ENCODE results near the gene PCDH17.

The PCDH17 gene

GRCh38 chr13:57624565-57625435, 6.7 kb upstream of the PCDH17 start:
- no CpG with 5 or more reads among the region's 5 CpGs for WGBS (ENCODE audit: insufficient coverage, insufficient read length)
- no peak for DNase-seq (ENCODE audit: low read depth, low spot score)
- Histone ChIP-seq H3K27me3 (ENCODE audit: control insufficient read depth, insufficient read depth, low read length) (peaks cover 8% of the 10 kb centered on the region; the same call in 1 of the 2 replicates), H3K27ac (ENCODE audit: low read length) (no peak overlapping the region), H3K4me1 (ENCODE audit: control insufficient read depth, insufficient read depth, low read length) (peaks cover 2% of the 10 kb centered on the region; the same call in 1 of the 2 replicates), H3K9me3 (ENCODE audit: control insufficient read depth, insufficient read depth, low read length) (no peaks in the 10 kb centered on the region), H3K4me3 (ENCODE audit: low read length) (no peak overlapping the region), H3K36me3 (ENCODE audit: control insufficient read depth, insufficient read depth, low read length) (no peaks in the 10 kb centered on the region)

DNA sequence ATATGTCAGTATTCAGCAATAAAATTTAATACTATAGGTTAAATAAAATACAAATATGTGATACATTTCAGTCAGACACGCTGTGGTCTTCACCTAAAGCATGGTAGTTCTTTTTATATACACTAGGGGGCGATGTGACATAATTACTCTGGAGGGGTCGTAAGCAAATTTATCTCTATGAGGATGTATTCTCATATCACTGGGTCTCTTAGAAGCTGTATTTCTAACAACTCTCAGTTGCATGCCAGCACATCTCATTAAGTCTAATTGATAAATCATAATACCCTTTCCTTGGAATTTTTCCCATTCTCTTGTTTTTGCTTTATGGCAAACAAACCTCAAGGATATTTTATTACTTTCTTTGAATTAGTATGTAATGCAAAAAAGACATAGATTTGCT, 3.9 kb upstream of the PCDH17 start:
- DNase-seq (ENCODE audit: low read depth, low spot score): no peak
- no CpG with 5 or more reads among the region's 3 CpGs for WGBS (ENCODE audit: insufficient coverage, insufficient read length)
- Histone ChIP-seq H3K4me3 (ENCODE audit: low read length) (no peak overlapping the region), H3K36me3 (ENCODE audit: control insufficient read depth, insufficient read depth, low read length) (no peaks in the 10 kb centered on the region), H3K27me3 (ENCODE audit: control insufficient read depth, insufficient read depth, low read length) (peaks cover 33% of the 10 kb centered on the region; the same call in 1 of the 2 replicates), H3K27ac (ENCODE audit: low read length) (no peak overlapping the region), H3K4me1 (ENCODE audit: control insufficient read depth, insufficient read depth, low read length) (peaks cover 3% of the 10 kb centered on the region; the same call in 1 of the 2 replicates), H3K9me3 (ENCODE audit: control insufficient read depth, insufficient read depth, low read length) (no peaks in the 10 kb centered on the region)

- no peaks in the 10 kb centered on the region for H3K36me3 ChIP-seq (ENCODE audit: control insufficient read depth, insufficient read depth, low read length)
- H3K9me3 ChIP-seq (ENCODE audit: control insufficient read depth, insufficient read depth, low read length): no peaks in the 10 kb centered on the region
- H3K27me3 ChIP-seq (ENCODE audit: control insufficient read depth, insufficient read depth, low read length): peaks cover 48% of the 10 kb centered on the region
- peak overlapping the region; percentile 48; the same call in 1 of the 2 replicates for H3K4me3 ChIP-seq (ENCODE audit: low read length)
- H3K27ac ChIP-seq (ENCODE audit: low read length): no peak overlapping the region
- WGBS (ENCODE audit: insufficient coverage, insufficient read length): no CpG with 5 or more reads among the region's 29 CpGs
- DNase-seq (ENCODE audit: low read depth, low spot score): no peak
- peaks cover 11% of the 10 kb centered on the region for H3K4me1 ChIP-seq (ENCODE audit: control insufficient read depth, insufficient read depth, low read length)
These were observed 2.1 kb upstream of the PCDH17 start for GRCh38 chr13:57629391-57629804.

GRCh38 chr13:57629821-57630235, 1.7 kb upstream of the PCDH17 start:
- H3K36me3 ChIP-seq (ENCODE audit: control insufficient read depth, insufficient read depth, low read length): no peaks in the 10 kb centered on the region
- H3K4me1 ChIP-seq (ENCODE audit: control insufficient read depth, insufficient read depth, low read length): peaks cover 12% of the 10 kb centered on the region
- peaks cover 52% of the 10 kb centered on the region for H3K27me3 ChIP-seq (ENCODE audit: control insufficient read depth, insufficient read depth, low read length)
- no peak overlapping the region for H3K27ac ChIP-seq (ENCODE audit: low read length)
- DNase-seq (ENCODE audit: low read depth, low spot score): no peak
- no peaks in the 10 kb centered on the region for H3K9me3 ChIP-seq (ENCODE audit: control insufficient read depth, insufficient read depth, low read length)
- no CpG with 5 or more reads among the region's 34 CpGs for WGBS (ENCODE audit: insufficient coverage, insufficient read length)
- peak overlapping the region; percentile 48; the same call in 1 of the 2 replicates for H3K4me3 ChIP-seq (ENCODE audit: low read length)

DNA sequence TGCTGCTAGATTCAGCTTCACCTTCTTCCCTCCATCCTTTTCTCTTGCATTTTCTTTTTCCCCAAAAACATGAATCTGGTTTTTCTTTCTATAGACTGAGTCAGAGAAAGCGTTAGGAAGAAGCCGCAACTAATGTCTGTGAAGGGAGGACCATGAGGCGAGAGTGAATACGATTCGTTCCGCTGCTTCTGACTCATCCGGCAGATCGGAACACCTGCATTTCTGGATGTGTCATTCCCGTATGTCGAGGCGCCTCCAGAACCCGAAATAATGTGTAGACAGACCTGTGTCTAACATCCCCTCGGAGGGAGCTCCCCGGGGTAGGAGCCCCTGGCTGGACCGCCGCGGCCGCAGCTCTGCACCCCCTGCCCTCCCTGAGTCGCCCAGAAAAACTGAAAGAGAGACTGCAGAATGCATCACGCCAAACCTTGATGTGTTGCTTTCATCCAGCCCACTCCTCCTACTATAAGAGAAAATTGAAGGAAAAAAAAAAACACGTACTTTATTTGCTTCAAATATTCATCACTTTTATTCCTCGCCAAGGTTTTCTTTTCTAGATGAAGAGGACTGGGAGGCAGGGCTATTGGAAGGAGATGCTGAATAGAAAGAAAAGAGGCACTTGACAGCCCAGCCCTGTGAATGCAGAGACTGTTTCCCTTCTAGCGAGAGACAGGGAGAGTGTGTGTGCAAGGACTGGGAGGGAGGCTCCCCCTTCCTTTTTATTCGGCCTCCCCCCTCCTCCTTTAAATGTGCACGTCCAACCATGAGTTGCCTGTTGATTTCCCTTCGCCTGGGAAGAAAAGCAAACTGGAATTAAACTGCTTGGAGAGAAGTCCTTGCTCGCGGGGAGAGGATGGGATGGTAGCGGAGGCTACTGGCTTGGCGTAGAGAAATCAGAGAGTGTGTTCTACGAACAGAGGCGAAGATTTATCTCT, 616 bp upstream of the PCDH17 start:
- no CpG with 5 or more reads among the region's 32 CpGs for WGBS (ENCODE audit: insufficient coverage, insufficient read length)
- Histone ChIP-seq H3K36me3 (ENCODE audit: control insufficient read depth, insufficient read depth, low read length) (no peaks in the 10 kb centered on the region), H3K4me3 (ENCODE audit: low read length) (peak overlapping the region; percentile 61; the same call in 1 of the 2 replicates), H3K27me3 (ENCODE audit: control insufficient read depth, insufficient read depth, low read length) (peaks cover 55% of the 10 kb centered on the region), H3K4me1 (ENCODE audit: control insufficient read depth, insufficient read depth, low read length) (peaks cover 12% of the 10 kb centered on the region), H3K27ac (ENCODE audit: low read length) (no peak overlapping the region), H3K9me3 (ENCODE audit: control insufficient read depth, insufficient read depth, low read length) (no peaks in the 10 kb centered on the region)
- DNase-seq (ENCODE audit: low read depth, low spot score): no peak

DNA sequence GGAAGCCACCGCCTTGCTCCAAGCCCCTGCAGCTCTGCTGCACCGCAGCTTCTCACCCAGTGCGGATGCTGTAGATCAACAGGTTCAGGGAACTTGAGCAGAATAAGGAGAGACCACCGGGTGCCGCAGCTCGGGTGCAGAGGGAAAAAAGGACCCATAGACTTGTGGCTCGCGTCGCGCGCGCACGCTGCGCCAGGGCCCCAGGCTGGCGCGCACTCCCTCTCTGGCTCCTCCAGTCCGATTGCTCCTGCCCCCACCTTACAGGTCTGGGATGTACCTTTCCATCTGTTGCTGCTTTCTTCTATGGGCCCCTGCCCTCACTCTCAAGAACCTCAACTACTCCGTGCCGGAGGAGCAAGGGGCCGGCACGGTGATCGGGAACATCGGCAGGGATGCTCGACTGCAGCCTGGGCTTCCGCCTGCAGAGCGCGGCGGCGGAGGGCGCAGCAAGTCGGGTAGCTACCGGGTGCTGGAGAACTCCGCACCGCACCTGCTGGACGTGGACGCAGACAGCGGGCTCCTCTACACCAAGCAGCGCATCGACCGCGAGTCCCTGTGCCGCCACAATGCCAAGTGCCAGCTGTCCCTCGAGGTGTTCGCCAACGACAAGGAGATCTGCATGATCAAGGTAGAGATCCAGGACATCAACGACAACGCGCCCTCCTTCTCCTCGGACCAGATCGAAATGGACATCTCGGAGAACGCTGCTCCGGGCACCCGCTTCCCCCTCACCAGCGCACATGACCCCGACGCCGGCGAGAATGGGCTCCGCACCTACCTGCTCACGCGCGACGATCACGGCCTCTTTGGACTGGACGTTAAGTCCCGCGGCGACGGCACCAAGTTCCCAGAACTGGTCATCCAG, 964 bp downstream of the PCDH17 start:
- WGBS (ENCODE audit: insufficient coverage, insufficient read length): no CpG with 5 or more reads among the region's 70 CpGs
- H3K27me3 ChIP-seq (ENCODE audit: control insufficient read depth, insufficient read depth, low read length): peaks cover 55% of the 10 kb centered on the region
- no peaks in the 10 kb centered on the region for H3K36me3 ChIP-seq (ENCODE audit: control insufficient read depth, insufficient read depth, low read length)
- no peak for DNase-seq (ENCODE audit: low read depth, low spot score)
- no peak overlapping the region for H3K27ac ChIP-seq (ENCODE audit: low read length)
- peaks cover 12% of the 10 kb centered on the region for H3K4me1 ChIP-seq (ENCODE audit: control insufficient read depth, insufficient read depth, low read length)
- no peaks in the 10 kb centered on the region for H3K9me3 ChIP-seq (ENCODE audit: control insufficient read depth, insufficient read depth, low read length)
- H3K4me3 ChIP-seq (ENCODE audit: low read length): peak overlapping the region; percentile 61; the same call in 1 of the 2 replicates

DNA sequence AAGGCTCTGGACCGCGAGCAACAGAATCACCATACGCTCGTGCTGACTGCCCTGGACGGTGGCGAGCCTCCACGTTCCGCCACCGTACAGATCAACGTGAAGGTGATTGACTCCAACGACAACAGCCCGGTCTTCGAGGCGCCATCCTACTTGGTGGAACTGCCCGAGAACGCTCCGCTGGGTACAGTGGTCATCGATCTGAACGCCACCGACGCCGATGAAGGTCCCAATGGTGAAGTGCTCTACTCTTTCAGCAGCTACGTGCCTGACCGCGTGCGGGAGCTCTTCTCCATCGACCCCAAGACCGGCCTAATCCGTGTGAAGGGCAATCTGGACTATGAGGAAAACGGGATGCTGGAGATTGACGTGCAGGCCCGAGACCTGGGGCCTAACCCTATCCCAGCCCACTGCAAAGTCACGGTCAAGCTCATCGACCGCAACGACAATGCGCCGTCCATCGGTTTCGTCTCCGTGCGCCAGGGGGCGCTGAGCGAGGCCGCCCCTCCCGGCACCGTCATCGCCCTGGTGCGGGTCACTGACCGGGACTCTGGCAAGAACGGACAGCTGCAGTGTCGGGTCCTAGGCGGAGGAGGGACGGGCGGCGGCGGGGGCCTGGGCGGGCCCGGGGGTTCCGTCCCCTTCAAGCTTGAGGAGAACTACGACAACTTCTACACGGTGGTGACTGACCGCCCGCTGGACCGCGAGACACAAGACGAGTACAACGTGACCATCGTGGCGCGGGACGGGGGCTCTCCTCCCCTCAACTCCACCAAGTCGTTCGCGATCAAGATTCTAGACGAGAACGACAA, 1.8 kb downstream of the PCDH17 start:
- peaks cover 12% of the 10 kb centered on the region for H3K4me1 ChIP-seq (ENCODE audit: control insufficient read depth, insufficient read depth, low read length)
- no peak overlapping the region for H3K27ac ChIP-seq (ENCODE audit: low read length)
- no CpG with 5 or more reads among the region's 77 CpGs for WGBS (ENCODE audit: insufficient coverage, insufficient read length)
- DNase-seq (ENCODE audit: low read depth, low spot score): no peak
- H3K27me3 ChIP-seq (ENCODE audit: control insufficient read depth, insufficient read depth, low read length): peaks cover 54% of the 10 kb centered on the region
- H3K4me3 ChIP-seq (ENCODE audit: low read length): peak overlapping the region; percentile 61; the same call in 1 of the 2 replicates
- no peaks in the 10 kb centered on the region for H3K9me3 ChIP-seq (ENCODE audit: control insufficient read depth, insufficient read depth, low read length)
- H3K36me3 ChIP-seq (ENCODE audit: control insufficient read depth, insufficient read depth, low read length): no peaks in the 10 kb centered on the region

DNA sequence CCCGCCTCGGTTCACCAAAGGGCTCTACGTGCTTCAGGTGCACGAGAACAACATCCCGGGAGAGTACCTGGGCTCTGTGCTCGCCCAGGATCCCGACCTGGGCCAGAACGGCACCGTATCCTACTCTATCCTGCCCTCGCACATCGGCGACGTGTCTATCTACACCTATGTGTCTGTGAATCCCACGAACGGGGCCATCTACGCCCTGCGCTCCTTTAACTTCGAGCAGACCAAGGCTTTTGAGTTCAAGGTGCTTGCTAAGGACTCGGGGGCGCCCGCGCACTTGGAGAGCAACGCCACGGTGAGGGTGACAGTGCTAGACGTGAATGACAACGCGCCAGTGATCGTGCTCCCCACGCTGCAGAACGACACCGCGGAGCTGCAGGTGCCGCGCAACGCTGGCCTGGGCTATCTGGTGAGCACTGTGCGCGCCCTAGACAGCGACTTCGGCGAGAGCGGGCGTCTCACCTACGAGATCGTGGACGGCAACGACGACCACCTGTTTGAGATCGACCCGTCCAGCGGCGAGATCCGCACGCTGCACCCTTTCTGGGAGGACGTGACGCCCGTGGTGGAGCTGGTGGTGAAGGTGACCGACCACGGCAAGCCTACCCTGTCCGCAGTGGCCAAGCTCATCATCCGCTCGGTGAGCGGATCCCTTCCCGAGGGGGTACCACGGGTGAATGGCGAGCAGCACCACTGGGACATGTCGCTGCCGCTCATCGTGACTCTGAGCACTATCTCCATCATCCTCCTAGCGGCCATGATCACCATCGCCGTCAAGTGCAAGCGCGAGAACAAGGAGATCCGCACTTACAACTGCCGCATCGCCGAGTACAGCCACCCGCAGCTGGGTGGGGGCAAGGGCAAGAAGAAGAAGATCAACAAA, 2.6 kb downstream of the PCDH17 start:
- Histone ChIP-seq H3K4me1 (ENCODE audit: control insufficient read depth, insufficient read depth, low read length) (peaks cover 12% of the 10 kb centered on the region), H3K36me3 (ENCODE audit: control insufficient read depth, insufficient read depth, low read length) (no peaks in the 10 kb centered on the region), H3K27me3 (ENCODE audit: control insufficient read depth, insufficient read depth, low read length) (peaks cover 51% of the 10 kb centered on the region), H3K27ac (ENCODE audit: low read length) (no peak overlapping the region), H3K9me3 (ENCODE audit: control insufficient read depth, insufficient read depth, low read length) (no peaks in the 10 kb centered on the region), H3K4me3 (ENCODE audit: low read length) (peak overlapping the region; percentile 34; the same call in 1 of the 2 replicates)
- DNase-seq (ENCODE audit: low read depth, low spot score): no peak
- no CpG with 5 or more reads among the region's 78 CpGs for WGBS (ENCODE audit: insufficient coverage, insufficient read length)
